ENCODE data around the gene PEX5. TPM values are rescaled to one million over a fixed set of nuclear protein-coding genes. Genes with fewer than 3 reads are reported as not detected.
"Not testable (repeated sequence)": the region's sequence is repeated elsewhere in the genome, so short reads cannot be mapped to it uniquely, and the experiment has no call there.

Gene PEX5
- total RNA-seq, 1 donor from 2014 or later: 39.7 TPM

DNA sequence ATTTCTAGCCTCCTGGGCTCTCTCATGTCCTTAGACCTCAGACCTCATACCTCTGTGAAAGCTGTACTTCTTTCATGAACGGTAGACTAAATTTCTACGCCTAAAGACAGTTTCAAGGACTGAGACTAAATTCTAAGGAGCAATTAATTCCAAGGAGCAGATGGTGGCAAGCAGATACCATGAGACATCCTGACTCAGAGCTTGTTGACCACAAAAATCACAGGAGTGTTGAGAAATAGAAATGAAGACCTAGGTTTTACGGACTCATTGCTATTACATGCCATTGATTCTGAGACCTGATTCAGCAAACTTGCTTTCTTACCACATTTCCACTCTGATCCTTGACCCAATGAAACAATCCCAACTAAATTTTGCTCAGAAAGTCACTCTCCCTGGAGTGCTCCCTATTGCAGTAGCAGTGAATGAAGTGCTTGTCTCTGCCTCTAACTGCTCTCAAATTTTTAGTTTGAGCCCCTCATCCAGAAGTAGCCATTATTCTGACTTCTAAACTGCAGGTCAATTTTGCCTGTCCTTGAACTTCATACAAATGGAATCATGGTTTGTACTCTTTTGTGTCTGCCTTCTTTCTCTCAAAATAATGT, 52.0 kb downstream of the PEX5 start:
- Histone ChIP-seq H3K9ac (ENCODE audit: low read depth in 1 of 3, low read length in 3 of 3) (no peak overlapping the region), H3K4me1 (ENCODE audit: control insufficient read depth in 3 of 3, insufficient read depth in 3 of 3, low read length in 3 of 3) (no peaks in the 10 kb centered on the region), H3K27ac (ENCODE audit: low read depth, low read length) (no peak overlapping the region), H3K4me3 (ENCODE audit: low read length in 3 of 3) (no peak overlapping the region), H3K27me3 (ENCODE audit: control insufficient read depth in 3 of 3, insufficient read depth in 3 of 3, low read length in 3 of 3) (no peaks in the 10 kb centered on the region), H3K36me3 (ENCODE audit: control insufficient read depth in 3 of 3, insufficient read depth in 3 of 3, low read length in 3 of 3) (no peaks in the 10 kb centered on the region), H3K9me3 (ENCODE audit: control insufficient read depth in 3 of 3, low read length in 3 of 3) (no peaks in the 10 kb centered on the region)

DNA sequence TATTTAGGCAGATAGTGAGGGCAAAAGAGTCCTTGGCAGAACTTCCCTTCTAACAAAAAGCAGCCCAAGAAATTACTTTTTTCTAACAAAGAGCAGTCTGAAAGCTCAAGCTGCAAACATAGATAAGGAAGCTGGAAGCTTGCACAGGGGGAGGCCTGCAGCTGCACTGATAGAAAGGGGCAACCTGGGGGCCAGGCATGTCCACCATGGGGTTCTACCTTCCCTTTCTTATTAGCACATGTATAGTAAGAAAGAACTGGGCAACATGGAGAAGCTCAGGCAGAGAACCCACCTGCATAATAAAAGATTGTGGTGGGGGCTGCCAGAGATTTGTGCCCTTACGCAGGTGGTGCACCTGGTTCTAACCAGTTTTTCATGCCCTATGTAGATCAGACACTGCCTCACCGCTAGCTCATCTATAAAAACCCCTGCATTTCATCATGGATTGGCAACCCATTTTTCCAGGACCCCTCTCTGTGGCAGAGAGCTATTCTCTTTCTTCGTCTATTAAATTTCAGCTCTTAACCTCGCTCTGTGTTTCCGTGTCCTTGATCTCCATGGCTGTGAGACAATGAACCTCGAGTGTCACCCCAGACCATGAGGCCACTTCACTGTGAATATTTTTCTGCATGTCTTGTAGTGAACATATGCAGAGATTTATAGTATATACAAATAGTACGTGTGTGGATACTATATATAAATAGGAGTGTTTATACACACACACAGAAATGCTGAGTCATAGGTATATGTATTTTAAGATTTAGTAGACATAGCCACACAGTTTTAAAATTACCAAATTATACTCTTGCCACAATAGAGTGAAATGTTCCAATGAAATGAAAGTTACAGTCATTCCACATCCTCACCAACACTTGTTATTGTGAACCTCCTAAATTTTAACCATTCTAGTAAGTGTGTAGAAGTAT, 53.0 kb downstream of the PEX5 start:
- Histone ChIP-seq H3K4me3 (ENCODE audit: low read length in 3 of 3) (no peak overlapping the region), H3K36me3 (ENCODE audit: control insufficient read depth in 3 of 3, insufficient read depth in 3 of 3, low read length in 3 of 3) (no peaks in the 10 kb centered on the region), H3K9me3 (ENCODE audit: control insufficient read depth in 3 of 3, low read length in 3 of 3) (no peaks in the 10 kb centered on the region), H3K4me1 (ENCODE audit: control insufficient read depth in 3 of 3, insufficient read depth in 3 of 3, low read length in 3 of 3) (no peaks in the 10 kb centered on the region), H3K27ac (ENCODE audit: low read depth, low read length) (no peak overlapping the region), H3K27me3 (ENCODE audit: control insufficient read depth in 3 of 3, insufficient read depth in 3 of 3, low read length in 3 of 3) (no peaks in the 10 kb centered on the region), H3K9ac (ENCODE audit: low read depth in 1 of 3, low read length in 3 of 3) (no peak overlapping the region)

- H3K27ac ChIP-seq (ENCODE audit: low read depth, low read length); H3K36me3 ChIP-seq (ENCODE audit: control insufficient read depth in 3 of 3, insufficient read depth in 3 of 3, low read length in 3 of 3); H3K4me1 ChIP-seq (ENCODE audit: control insufficient read depth in 3 of 3, insufficient read depth in 3 of 3, low read length in 3 of 3); H3K9ac ChIP-seq (ENCODE audit: low read depth in 1 of 3, low read length in 3 of 3); H3K9me3 ChIP-seq (ENCODE audit: control insufficient read depth in 3 of 3, low read length in 3 of 3); H3K4me3 ChIP-seq (ENCODE audit: low read length in 3 of 3); H3K27me3 ChIP-seq (ENCODE audit: control insufficient read depth in 3 of 3, insufficient read depth in 3 of 3, low read length in 3 of 3): not testable (repeated sequence)
These were observed 62.0 kb downstream of the PEX5 start for GRCh38 chr12:7251328-7251996.

DNA sequence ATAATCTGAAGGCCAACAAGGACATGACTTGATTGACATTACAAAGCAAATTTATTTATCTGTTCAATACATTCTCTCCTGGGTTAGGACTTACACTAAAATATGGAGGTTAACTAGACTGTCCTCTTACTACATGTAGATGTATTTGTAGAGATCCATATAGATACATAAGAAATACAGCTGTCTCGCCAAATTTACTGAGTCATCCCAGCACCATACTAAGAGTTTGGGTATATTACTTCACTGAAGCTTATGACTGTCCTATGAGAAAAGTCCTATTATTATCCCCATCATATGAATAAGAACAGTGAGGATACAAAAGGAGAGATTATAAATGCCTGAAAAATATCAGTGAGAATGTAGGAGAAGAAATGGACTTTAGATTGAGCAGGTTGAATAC, 69.6 kb downstream of the PEX5 start:
- Histone ChIP-seq H3K36me3 (ENCODE audit: control insufficient read depth in 3 of 3, insufficient read depth in 3 of 3, low read length in 3 of 3) (no peaks in the 10 kb centered on the region), H3K27ac (ENCODE audit: low read depth, low read length) (no peak overlapping the region), H3K9me3 (ENCODE audit: control insufficient read depth in 3 of 3, low read length in 3 of 3) (no peaks in the 10 kb centered on the region), H3K4me1 (ENCODE audit: control insufficient read depth in 3 of 3, insufficient read depth in 3 of 3, low read length in 3 of 3) (no peaks in the 10 kb centered on the region), H3K9ac (ENCODE audit: low read depth in 1 of 3, low read length in 3 of 3) (no peak overlapping the region), H3K27me3 (ENCODE audit: control insufficient read depth in 3 of 3, insufficient read depth in 3 of 3, low read length in 3 of 3) (no peaks in the 10 kb centered on the region), H3K4me3 (ENCODE audit: low read length in 3 of 3) (no peak overlapping the region)

Other genes with a start within 250 kb of the PEX5 start
- not detected for gene RNU7-1, start 245.9 kb upstream of the PEX5 start, total RNA-seq
- gene C12orf57, start 245.7 kb upstream of the PEX5 start, total RNA-seq: 205 TPM
- gene PTPN6, start 238.3 kb upstream of the PEX5 start, total RNA-seq: 7.8 TPM
- gene PHB2, start 219.0 kb upstream of the PEX5 start, total RNA-seq: 273 TPM
- gene EMG1, start 218.8 kb upstream of the PEX5 start, total RNA-seq: 28.2 TPM
- 14.6 TPM for gene LPCAT3, start 171.2 kb upstream of the PEX5 start, total RNA-seq
- gene C1S, start 129.0 kb upstream of the PEX5 start, total RNA-seq: 89.8 TPM
- gene C1R, start 97.2 kb upstream of the PEX5 start, total RNA-seq: 76.7 TPM
- gene C1RL, start 80.5 kb upstream of the PEX5 start, total RNA-seq: 10.4 TPM
- not detected for gene RBP5, start 60.8 kb upstream of the PEX5 start, total RNA-seq
- gene CLSTN3, start 59.3 kb upstream of the PEX5 start, total RNA-seq: 15.1 TPM
- not detected for gene ACSM4, start 114.4 kb downstream of the PEX5 start, total RNA-seq